Muscle layer of colon (tissue), 2 donors: ENCODE measurements around the gene NPTX2.

Source experiments
- H3K27ac ChIP-seq: one replicate; pipeline ENCODE4 v1.7.0; 2013; ENCODE audit warnings: low read depth, mild to moderate bottlenecking, low read length, moderate library complexity
- H3K27me3 ChIP-seq, 2 donors: one replicate each; pipeline ENCODE4 v1.7.0; 2013; ENCODE audit warnings: low read length in 2 of 2, mild to moderate bottlenecking in 2 of 2; ENCODE audit not compliant: insufficient read depth in 2 of 2, control insufficient read depth in 1 of 2
- H3K36me3 ChIP-seq: one replicate; pipeline ENCODE4 v1.7.0; 2013; ENCODE audit warnings: mild to moderate bottlenecking, low read length; ENCODE audit not compliant: insufficient read depth
- H3K4me1 ChIP-seq: one replicate; pipeline ENCODE4 v1.7.0; 2013; ENCODE audit warnings: mild to moderate bottlenecking, low read length; ENCODE audit not compliant: insufficient read depth
- H3K4me3 ChIP-seq, 2 donors: one replicate each; pipeline ENCODE4 v1.7.0; 2013; ENCODE audit warnings: low read length in 2 of 2, low read depth in 1 of 2, mild to moderate bottlenecking in 1 of 2, moderate library complexity in 1 of 2
- H3K9ac ChIP-seq: one replicate; pipeline ENCODE4 v1.7.0; 2013; ENCODE audit warnings: low read length
- H3K9me3 ChIP-seq: one replicate; pipeline ENCODE4 v1.7.0; 2013; ENCODE audit warnings: mild to moderate bottlenecking, low read length
- donor health status: abdominal sarcoma.
- donor health status: Adenocarcinoma of cecum.

Gene NPTX2

GRCh38 chr7:98619450-98620321, 2.6 kb downstream of the NPTX2 start:
- peak overlapping the region in 1 of 2 donors; percentile 32 for H3K4me3 ChIP-seq
- H3K27ac ChIP-seq: no peak overlapping the region
- H3K9ac ChIP-seq: no peak overlapping the region
- H3K4me1 ChIP-seq: no peaks in the 10 kb centered on the region
- H3K36me3 ChIP-seq: no peaks in the 10 kb centered on the region
- peaks cover 0 to 17% of the 10 kb centered on the region in 2 donors for H3K27me3 ChIP-seq
- H3K9me3 ChIP-seq: no peaks in the 10 kb centered on the region

DNA sequence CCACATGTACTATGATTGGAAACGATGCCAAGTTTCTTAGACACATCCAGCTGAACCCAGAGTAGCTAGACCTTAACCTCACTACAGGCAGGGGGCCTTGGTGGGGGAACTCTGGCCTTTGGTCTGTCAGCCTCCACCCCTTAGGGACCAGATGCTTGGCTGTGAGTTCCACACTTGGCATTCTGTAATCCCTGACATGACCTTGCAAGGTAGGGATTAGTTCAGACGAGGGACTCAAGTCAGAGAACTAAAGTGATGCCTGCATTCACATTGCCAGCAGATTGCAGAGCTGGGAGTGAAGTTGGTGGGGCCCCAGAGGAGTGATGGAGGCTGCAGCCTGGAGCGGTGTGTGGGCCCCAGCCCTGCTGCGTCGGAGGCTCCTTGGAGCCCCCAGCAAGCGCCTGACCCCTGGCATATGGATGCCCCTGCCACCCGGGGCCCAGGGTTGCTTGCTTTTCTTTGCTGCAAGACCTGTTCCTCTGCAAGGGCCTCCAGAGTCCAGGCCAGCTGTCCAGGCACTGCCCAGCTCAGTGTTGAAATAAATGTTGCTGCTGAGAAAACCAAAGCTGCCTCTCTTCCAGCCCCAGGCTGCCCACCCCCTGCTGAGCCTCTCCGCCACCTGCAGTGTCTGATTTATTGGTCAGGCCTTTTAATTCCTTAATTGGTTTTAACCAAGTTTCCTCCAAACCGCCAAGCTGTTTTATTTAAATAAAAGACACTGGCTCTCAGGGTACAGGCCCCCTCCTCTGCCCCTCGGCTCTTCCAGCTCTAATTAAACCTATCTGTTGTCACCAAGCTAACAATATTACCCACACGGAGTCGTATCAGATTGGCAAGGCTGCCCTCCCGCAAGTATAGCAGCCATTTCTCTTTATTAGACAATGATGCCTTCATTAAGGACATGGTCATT, 4.7 kb downstream of the NPTX2 start:
- peaks cover 0 to 12% of the 10 kb centered on the region in 2 donors for H3K27me3 ChIP-seq
- no peaks in the 10 kb centered on the region for H3K9me3 ChIP-seq
- H3K4me3 ChIP-seq: no peak overlapping the region
- no peak overlapping the region for H3K27ac ChIP-seq
- H3K36me3 ChIP-seq: no peaks in the 10 kb centered on the region
- H3K4me1 ChIP-seq: no peaks in the 10 kb centered on the region
- no peak overlapping the region for H3K9ac ChIP-seq

DNA sequence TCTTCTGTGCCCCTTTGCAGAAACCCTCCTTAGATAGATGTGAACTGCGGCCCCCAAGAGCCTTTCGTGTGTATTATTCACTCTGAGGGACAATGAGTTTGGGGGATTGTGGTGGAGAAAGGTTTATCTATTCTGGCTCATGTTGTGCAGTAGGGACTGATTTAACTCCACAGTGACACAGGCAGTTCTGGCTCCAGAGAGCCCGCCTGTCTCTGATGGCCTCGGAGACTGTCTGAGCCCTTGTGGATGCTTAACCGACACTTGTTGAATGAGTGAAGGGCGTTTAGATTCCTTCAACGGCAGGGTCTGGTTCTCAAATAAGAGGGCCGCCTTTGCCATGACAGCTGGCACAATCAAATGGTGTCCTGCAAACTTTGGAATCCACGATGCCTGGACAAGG, 5.8 kb downstream of the NPTX2 start:
- Histone ChIP-seq H3K4me3 (no peak overlapping the region), H3K9me3 (no peaks in the 10 kb centered on the region), H3K27ac (no peak overlapping the region), H3K27me3 (peaks cover 0 to 16% of the 10 kb centered on the region in 2 donors), H3K4me1 (no peaks in the 10 kb centered on the region), H3K36me3 (no peaks in the 10 kb centered on the region), H3K9ac (no peak overlapping the region)

DNA sequence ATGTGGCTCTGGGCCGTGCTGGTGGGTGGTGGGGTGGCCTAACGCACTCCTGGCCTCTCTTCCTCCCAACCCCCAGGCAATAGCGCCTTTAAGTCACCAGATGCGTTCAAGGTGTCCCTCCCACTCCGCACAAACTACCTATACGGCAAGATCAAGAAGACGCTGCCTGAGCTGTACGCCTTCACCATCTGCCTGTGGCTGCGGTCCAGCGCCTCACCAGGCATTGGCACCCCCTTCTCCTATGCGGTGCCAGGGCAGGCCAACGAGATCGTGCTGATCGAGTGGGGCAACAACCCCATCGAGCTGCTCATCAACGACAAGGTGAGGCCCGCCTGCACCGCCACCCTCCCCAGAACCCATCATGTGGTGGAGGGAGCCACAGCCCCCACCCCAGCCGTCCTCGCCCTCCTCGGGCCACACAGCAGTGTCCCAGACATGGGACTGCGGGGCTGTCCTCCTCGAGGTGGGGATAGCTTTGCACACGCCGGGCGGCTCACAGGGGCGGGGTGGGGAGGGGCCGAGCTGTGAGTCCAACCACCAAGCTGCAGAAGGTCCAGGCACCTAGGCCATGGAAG, 7.8 kb downstream of the NPTX2 start:
- Histone ChIP-seq H3K27ac (no peak overlapping the region), H3K4me1 (no peaks in the 10 kb centered on the region), H3K9ac (no peak overlapping the region), H3K27me3 (peaks cover 0 to 15% of the 10 kb centered on the region in 2 donors), H3K4me3 (no peak overlapping the region), H3K9me3 (no peaks in the 10 kb centered on the region), H3K36me3 (no peaks in the 10 kb centered on the region)

DNA sequence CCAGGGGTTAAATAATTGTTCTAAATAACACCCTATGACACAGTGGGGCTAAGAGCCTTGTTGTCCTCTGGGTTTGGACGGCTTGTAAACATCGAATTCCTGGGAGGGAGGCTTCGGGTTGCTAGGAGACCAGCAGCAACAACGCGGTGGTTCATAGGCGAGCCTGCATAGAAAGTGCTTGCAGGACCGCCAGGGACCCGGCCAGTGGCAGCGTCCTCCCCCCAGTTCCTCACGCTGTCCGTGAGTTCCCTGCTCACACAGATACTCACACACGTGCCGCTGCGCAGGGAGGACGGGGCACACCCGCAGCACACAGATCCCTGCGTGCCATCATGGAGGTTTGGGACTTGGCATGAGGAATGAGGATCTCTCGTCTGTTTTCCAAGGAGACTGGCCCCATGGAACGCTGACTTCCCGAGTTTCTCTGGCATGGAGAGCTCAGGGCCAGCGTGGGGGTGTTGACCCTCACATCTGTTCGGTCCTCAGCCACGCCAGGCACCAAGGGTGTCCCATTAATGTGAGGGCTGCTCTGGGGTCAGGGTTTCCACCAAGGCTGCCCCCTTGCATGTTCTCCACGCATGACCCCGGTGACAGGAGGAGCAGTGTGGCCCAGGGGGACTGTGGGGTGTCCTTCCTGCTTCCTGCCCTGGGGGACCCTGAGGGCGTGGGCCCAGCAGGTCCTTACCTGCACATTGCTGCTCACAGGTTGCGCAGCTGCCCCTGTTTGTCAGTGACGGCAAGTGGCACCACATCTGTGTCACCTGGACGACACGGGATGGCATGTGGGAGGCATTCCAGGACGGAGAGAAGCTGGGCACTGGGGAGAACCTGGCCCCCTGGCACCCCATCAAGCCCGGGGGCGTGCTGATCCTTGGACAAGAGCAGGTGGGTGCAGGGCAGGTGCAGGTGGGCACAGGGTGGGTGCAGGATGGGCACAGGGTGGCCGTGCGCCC, 9.7 kb downstream of the NPTX2 start:
- H3K27me3 ChIP-seq: peaks cover 0 to 15% of the 10 kb centered on the region in 2 donors
- no peak overlapping the region for H3K4me3 ChIP-seq
- H3K36me3 ChIP-seq: no peaks in the 10 kb centered on the region
- H3K27ac ChIP-seq: no peak overlapping the region
- H3K9me3 ChIP-seq: no peaks in the 10 kb centered on the region
- no peaks in the 10 kb centered on the region for H3K4me1 ChIP-seq
- H3K9ac ChIP-seq: no peak overlapping the region

- H3K27me3 ChIP-seq: peaks cover 0 to 15% of the 10 kb centered on the region in 2 donors
- no peak overlapping the region for H3K9ac ChIP-seq
- H3K36me3 ChIP-seq: no peaks in the 10 kb centered on the region
- H3K9me3 ChIP-seq: no peaks in the 10 kb centered on the region
- H3K4me3 ChIP-seq: no peak overlapping the region
- no peaks in the 10 kb centered on the region for H3K4me1 ChIP-seq
- no peak overlapping the region for H3K27ac ChIP-seq
Observed at GRCh38 chr7:98627413-98627790, 10.3 kb downstream of the NPTX2 start.

GRCh38 chr7:98628418-98628817, 11.3 kb downstream of the NPTX2 start:
- Histone ChIP-seq H3K9me3 (no peaks in the 10 kb centered on the region), H3K4me3 (no peak overlapping the region), H3K27me3 (peaks cover 0 to 15% of the 10 kb centered on the region in 2 donors), H3K4me1 (no peaks in the 10 kb centered on the region), H3K9ac (no peak overlapping the region), H3K27ac (no peak overlapping the region), H3K36me3 (no peaks in the 10 kb centered on the region)

DNA sequence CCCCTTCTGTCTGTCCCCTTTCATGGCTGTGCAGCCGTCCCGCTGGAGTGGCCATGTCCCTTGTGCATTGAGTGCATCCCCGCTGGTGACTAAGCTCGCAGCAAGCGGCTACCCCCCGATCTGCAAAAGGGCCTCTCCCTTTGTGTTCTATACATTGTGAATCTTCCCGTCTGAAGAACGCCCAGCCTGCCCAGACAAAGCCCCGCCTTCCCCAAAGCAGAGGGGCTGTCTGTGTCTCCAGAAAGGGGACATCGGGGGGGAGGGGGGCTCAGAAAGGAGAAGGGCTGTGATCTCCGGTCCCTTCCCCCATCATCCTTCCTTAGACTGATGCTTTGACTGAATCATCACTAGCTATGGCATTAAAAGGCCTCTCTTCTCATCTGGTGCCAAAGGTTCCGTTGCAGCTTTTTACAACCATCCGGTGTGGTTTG, 11.9 kb downstream of the NPTX2 start:
- no peak overlapping the region for H3K4me3 ChIP-seq
- H3K9ac ChIP-seq: no peak overlapping the region
- no peaks in the 10 kb centered on the region for H3K4me1 ChIP-seq

DNA sequence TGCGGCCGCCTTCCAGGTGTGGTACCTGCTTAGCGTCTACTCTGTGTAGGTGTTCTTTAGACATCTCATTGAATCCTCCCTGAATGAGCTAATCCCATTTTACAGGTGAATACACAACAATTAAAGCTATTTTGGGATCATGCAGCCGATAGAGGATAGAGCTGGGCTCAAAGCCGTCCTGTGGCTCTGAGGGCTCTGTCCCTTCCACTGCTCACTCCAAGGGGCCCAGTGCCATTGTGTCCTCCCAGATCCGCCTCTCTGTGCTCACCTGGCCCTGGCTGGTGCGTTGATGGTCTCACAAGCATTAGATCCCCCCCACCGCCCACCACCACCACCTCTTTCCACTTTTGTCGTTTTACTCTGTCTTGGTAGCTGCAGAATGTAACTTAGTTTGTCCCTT, 13.1 kb downstream of the NPTX2 start:
- no peaks in the 10 kb centered on the region for H3K4me1 ChIP-seq
- H3K27me3 ChIP-seq: peaks cover 0 to 15% of the 10 kb centered on the region in 2 donors
- H3K4me3 ChIP-seq: no peak overlapping the region
- H3K9me3 ChIP-seq: no peaks in the 10 kb centered on the region
- H3K9ac ChIP-seq: no peak overlapping the region
- H3K27ac ChIP-seq: no peak overlapping the region
- no peaks in the 10 kb centered on the region for H3K36me3 ChIP-seq

More for the DNA sequence above, 11.9 kb downstream of the NPTX2 start:
- no peaks in the 10 kb centered on the region for H3K9me3 ChIP-seq
- H3K36me3 ChIP-seq: no peaks in the 10 kb centered on the region
- H3K27ac ChIP-seq: no peak overlapping the region
- peaks cover 0 to 15% of the 10 kb centered on the region in 2 donors for H3K27me3 ChIP-seq

DNA sequence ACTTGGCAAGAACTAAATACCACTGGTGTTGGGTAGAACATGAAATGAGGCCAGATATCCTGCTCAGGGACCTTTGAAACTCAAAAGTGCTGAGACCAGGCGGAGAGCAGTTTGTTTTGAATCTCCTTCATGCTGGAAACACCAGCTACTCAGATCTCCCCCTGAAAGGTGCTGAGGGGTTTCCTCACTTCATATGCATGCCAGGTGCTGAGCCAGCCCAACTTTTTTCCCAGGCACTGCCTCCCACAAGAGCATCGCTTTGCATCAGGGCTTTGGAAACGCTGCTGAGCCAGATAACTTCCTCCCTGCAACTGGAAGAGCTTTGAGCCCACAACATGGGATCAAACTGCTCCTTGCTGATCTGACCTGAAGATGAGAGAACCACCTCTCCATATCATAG, 13.7 kb downstream of the NPTX2 start:
- H3K4me3 ChIP-seq: no peak overlapping the region
- no peak overlapping the region for H3K27ac ChIP-seq
- H3K9ac ChIP-seq: no peak overlapping the region
- H3K27me3 ChIP-seq: peaks cover 0 to 15% of the 10 kb centered on the region in 2 donors
- no peaks in the 10 kb centered on the region for H3K9me3 ChIP-seq
- no peaks in the 10 kb centered on the region for H3K36me3 ChIP-seq
- no peaks in the 10 kb centered on the region for H3K4me1 ChIP-seq
